Measurements from ENCODE around the gene DPAGT1.
"Not testable (repeated sequence)": the region's sequence is repeated elsewhere in the genome, so short reads cannot be mapped to it uniquely, and the experiment has no call there.

The DPAGT1 gene

DNA sequence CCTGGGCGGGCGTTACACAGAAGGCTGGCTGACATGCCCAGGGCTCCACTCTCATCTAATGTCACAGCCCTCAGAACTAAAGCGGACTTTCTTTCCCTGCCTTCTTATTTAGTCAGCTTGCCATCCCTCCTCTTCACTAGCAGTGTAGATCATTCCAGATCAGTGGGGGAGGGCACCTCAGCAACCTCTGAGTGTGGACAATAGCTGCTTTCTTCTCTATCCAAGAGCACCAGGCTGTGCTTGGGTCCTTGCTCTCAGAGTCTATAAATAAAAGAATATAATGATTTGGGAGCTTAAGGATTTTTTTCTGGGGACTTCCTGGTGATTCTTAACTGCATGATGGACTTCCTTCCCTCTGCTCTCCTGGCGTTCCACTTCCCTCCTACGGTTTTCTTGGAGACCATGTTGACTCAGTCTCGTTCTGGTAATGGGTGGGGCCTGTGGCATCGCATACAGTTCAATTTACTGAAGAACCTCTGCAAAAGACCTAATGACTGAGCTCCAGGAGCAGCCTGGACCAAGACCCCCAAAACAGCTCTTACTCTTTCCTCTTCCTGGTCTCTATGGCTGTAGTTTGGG, 19.9 kb downstream of the DPAGT1 start:
- no peak overlapping the region for H3K9ac ChIP-seq (ENCODE audit: low read depth, low read length)
- H3K9me3 ChIP-seq (ENCODE audit: insufficient read depth, low read depth, low read length), result no peaks in the 10 kb centered on the region
- no peaks in the 10 kb centered on the region for H3K27me3 ChIP-seq (ENCODE audit: insufficient read depth, low read length)
- H3K27ac ChIP-seq (ENCODE audit: low read depth, low read length), result no peak overlapping the region
- H3K36me3 ChIP-seq (ENCODE audit: insufficient read depth, low read length), result peaks cover 53% of the 10 kb centered on the region
- H3K4me1 ChIP-seq (ENCODE audit: insufficient read depth, low read length), result peaks cover 4% of the 10 kb centered on the region; the same call in 1 of the 2 replicates
- WGBS, result 95% methylated on average over 7 of the region's 7 CpGs
- no peak overlapping the region for H3K4me3 ChIP-seq (ENCODE audit: low read length)

DNA sequence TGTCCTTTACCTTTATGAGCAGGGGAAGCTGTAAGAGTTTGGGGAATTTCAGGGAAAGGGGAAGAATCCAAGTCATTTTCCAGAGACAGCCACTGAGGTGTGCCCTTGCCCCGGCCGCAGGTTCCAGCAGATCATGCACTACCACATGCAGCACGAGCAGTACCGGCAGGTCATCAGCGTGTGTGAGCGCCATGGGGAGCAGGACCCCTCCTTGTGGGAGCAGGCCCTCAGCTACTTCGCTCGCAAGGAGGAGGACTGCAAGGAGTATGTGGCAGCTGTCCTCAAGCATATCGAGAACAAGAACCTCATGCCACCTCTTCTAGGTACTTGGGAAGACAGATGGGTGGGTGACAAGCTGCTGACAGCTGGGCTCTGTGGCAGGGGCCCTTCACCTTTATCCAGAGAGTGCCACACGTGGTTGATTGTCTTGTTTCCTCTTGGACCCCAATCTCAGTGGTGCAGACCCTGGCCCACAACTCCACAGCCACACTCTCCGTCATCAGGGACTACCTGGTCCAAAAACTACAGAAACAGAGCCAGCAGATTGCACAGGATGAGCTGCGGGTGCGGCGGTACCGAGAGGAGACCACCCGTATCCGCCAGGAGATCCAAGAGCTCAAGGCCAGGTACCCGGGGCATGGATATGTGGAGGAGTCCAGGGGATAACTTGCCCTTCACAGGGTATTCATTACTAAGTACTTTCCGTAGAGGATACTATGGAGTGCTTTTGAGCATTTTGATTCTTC, 22.8 kb downstream of the DPAGT1 start:
- no peak overlapping the region for H3K27ac ChIP-seq (ENCODE audit: low read depth, low read length)
- no peaks in the 10 kb centered on the region for H3K27me3 ChIP-seq (ENCODE audit: insufficient read depth, low read length)
- H3K9ac ChIP-seq (ENCODE audit: low read depth, low read length), result no peak overlapping the region
- H3K4me1 ChIP-seq (ENCODE audit: insufficient read depth, low read length), result no peaks in the 10 kb centered on the region
- no peaks in the 10 kb centered on the region for H3K9me3 ChIP-seq (ENCODE audit: insufficient read depth, low read depth, low read length)
- H3K4me3 ChIP-seq (ENCODE audit: low read length), result no peak overlapping the region
- peaks cover 67% of the 10 kb centered on the region for H3K36me3 ChIP-seq (ENCODE audit: insufficient read depth, low read length)
- WGBS, result 92% methylated on average over 19 of the region's 19 CpGs

DNA sequence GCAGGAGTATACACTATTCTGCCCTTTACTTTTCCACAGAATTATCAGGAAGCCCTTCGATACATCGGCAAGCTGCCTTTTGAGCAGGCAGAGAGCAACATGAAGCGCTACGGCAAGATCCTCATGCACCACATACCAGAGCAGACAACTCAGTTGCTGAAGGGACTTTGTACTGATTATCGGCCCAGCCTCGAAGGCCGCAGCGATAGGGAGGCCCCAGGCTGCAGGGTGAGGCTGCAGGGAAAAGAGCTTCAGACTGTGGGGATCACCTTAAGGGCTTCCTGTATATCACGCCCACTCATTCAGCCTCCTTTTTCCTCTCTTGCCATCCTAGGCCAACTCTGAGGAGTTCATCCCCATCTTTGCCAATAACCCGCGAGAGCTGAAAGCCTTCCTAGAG, 23.8 kb downstream of the DPAGT1 start:
- H3K4me1 ChIP-seq (ENCODE audit: insufficient read depth, low read length), result no peaks in the 10 kb centered on the region
- no peak overlapping the region for H3K9ac ChIP-seq (ENCODE audit: low read depth, low read length)
- no peaks in the 10 kb centered on the region for H3K9me3 ChIP-seq (ENCODE audit: insufficient read depth, low read depth, low read length)
- no peak overlapping the region for H3K27ac ChIP-seq (ENCODE audit: low read depth, low read length)
- H3K27me3 ChIP-seq (ENCODE audit: insufficient read depth, low read length), result no peaks in the 10 kb centered on the region
- WGBS, result 96% methylated on average over 11 of the region's 11 CpGs
- peaks cover 77% of the 10 kb centered on the region for H3K36me3 ChIP-seq (ENCODE audit: insufficient read depth, low read length)
- no peak overlapping the region for H3K4me3 ChIP-seq (ENCODE audit: low read length)

DNA sequence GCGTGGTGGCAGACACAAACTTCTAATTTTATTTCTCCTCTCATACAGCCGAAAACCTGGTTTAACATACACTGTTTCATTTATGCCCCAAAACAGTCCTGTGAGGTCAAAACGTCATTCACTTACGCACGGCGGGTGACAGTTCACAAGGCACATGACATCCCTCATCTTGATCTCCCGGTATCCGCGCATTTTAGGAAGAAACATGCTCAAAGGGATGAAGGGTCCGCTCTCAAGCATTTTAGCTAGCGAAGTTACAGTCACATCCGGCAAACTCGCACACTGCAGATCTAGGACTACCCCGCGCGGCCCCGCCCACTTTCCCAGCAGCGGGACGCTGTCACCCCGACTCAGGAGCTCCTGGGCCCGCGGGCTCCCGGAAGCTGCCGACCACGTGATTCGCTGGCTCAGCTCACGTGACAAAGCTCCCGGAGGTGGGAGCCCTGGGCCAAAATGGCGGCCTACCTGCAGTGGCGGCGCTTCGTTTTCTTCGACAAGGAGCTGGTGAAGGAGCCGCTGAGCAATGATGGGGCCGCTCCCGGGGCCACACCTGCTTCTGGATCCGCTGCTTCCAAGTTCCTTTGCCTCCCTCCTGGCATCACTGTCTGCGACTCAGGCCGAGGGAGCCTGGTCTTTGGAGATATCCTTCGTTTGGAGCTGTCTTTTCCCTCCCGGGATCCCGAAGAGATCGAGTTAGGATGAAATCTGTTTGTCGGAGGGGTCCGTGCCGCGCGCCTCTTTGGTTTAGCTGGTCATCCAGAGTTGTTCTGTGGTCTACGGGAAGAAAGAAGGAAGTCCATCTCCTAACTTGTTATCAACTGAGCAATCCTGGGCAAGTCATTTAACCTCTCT, 34.1 kb downstream of the DPAGT1 start, which contains the start of gene VPS11:
Gene VPS11 (plus strand): TSS at position 448 of the 852 bp plus-strand sequence. CDS start 6 bp downstream, at position 454.
- H3K9ac ChIP-seq (ENCODE audit: low read depth, low read length), result peak within 1 kb of the TSS; percentile 90
- under 1% methylated on average over 49 of the region's 49 CpGs for WGBS
- no peaks in the 10 kb centered on the region for H3K27me3 ChIP-seq (ENCODE audit: insufficient read depth, low read length)
- peak within 1 kb of the TSS; percentile 67 for H3K27ac ChIP-seq (ENCODE audit: low read depth, low read length)
- H3K36me3 ChIP-seq (ENCODE audit: insufficient read depth, low read length), result peaks cover 27% of the 10 kb centered on the region
- H3K4me1 ChIP-seq (ENCODE audit: insufficient read depth, low read length), result no peaks in the 10 kb centered on the region
- no peaks in the 10 kb centered on the region for H3K9me3 ChIP-seq (ENCODE audit: insufficient read depth, low read depth, low read length)
- peak within 1 kb of the TSS; percentile 96 for H3K4me3 ChIP-seq (ENCODE audit: low read length)

DNA sequence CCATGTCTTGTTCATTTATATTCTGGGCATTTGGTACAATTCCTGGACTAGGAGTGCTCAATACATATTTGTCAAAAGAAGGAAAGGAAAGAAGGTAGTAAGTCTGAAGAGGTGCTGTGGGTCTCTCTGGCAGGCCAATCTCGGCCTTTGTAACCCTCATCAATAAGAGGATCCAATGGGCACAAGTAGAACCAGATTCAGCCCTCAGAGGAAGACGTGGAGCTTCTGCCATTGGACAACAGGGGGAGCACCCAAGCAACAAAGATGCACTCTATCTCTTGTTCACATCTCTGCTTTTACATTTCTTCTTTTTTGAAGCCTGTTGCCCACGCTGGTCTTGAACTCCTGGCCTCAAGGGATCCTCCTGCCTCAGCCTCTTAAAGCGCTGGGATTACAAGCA, 36.3 kb downstream of the DPAGT1 start:
- no peak overlapping the region for H3K27ac ChIP-seq (ENCODE audit: low read depth, low read length)
- H3K4me1 ChIP-seq (ENCODE audit: insufficient read depth, low read length), result no peaks in the 10 kb centered on the region
- peaks cover 11% of the 10 kb centered on the region for H3K36me3 ChIP-seq (ENCODE audit: insufficient read depth, low read length)
- H3K9me3 ChIP-seq (ENCODE audit: insufficient read depth, low read depth, low read length), result no peaks in the 10 kb centered on the region
- 52% methylated on average over 4 of the region's 4 CpGs for WGBS
- H3K9ac ChIP-seq (ENCODE audit: low read depth, low read length), result no peak overlapping the region
- H3K4me3 ChIP-seq (ENCODE audit: low read length), result no peak overlapping the region
- no peaks in the 10 kb centered on the region for H3K27me3 ChIP-seq (ENCODE audit: insufficient read depth, low read length)

DNA sequence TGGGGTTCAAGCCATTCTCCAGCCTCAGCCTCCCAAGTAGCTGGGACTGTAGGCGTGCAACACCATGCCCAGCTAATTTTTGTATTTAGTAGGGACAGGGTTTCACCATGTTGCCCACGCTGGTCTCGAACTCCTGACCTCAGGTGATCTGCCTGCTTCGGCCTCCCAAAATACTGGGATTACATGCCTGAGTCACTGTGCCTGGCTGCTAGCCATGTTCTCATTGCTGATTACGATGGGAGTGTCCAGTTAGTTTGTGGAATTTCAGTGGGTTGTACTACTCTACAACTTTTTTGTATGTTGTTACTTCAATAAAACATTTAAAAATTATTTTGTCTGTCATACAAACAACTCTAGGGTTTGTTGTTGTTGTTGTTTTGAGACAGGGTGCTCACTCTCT, 38.9 kb downstream of the DPAGT1 start:
- WGBS, result 92% methylated on average over 4 of the region's 5 CpGs
- no peak overlapping the region for H3K27ac ChIP-seq (ENCODE audit: low read depth, low read length)

DNA sequence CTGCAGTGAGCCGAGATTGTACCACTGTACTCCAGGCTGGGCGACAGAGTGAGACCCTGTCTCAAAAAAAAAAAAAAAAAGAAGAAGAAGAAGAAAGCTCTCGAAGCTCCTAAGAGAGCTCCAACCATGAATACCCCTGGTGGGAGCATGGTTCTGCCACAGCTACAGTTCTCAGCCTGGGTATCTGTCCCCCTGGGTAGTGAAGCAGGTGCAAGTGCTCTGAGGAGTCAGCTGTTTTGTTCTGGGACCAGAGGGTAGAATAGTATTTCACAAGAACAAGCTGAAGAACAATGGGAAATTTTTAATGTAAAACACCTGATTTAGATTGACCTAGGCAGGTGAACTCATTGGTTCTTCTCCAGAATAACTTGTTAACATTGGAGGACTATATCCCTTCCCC, 40.4 kb downstream of the DPAGT1 start:
- H3K27ac ChIP-seq (ENCODE audit: low read depth, low read length), result no peak overlapping the region
- WGBS, result 96% methylated on average over 3 of the region's 3 CpGs
- 0 out of 2 replicates have a peak, but pooled peaks cover 3% of the 10 kb centered on the region for H3K4me1 ChIP-seq (ENCODE audit: insufficient read depth, low read length)
- no peaks in the 10 kb centered on the region for H3K9me3 ChIP-seq (ENCODE audit: insufficient read depth, low read depth, low read length)
- no peak overlapping the region for H3K9ac ChIP-seq (ENCODE audit: low read depth, low read length)
- no peak overlapping the region for H3K4me3 ChIP-seq (ENCODE audit: low read length)
- no peaks in the 10 kb centered on the region for H3K36me3 ChIP-seq (ENCODE audit: insufficient read depth, low read length)
- no peaks in the 10 kb centered on the region for H3K27me3 ChIP-seq (ENCODE audit: insufficient read depth, low read length)

More for the DNA sequence above, 38.9 kb downstream of the DPAGT1 start:
- Histone ChIP-seq H3K9ac (ENCODE audit: low read depth, low read length) (no peak overlapping the region), H3K4me1 (ENCODE audit: insufficient read depth, low read length) (0 out of 2 replicates have a peak, but pooled peaks cover 3% of the 10 kb centered on the region), H3K4me3 (ENCODE audit: low read length) (no peak overlapping the region), H3K9me3 (ENCODE audit: insufficient read depth, low read depth, low read length) (no peaks in the 10 kb centered on the region), H3K27me3 (ENCODE audit: insufficient read depth, low read length) (no peaks in the 10 kb centered on the region), H3K36me3 (ENCODE audit: insufficient read depth, low read length) (no peaks in the 10 kb centered on the region)

DNA sequence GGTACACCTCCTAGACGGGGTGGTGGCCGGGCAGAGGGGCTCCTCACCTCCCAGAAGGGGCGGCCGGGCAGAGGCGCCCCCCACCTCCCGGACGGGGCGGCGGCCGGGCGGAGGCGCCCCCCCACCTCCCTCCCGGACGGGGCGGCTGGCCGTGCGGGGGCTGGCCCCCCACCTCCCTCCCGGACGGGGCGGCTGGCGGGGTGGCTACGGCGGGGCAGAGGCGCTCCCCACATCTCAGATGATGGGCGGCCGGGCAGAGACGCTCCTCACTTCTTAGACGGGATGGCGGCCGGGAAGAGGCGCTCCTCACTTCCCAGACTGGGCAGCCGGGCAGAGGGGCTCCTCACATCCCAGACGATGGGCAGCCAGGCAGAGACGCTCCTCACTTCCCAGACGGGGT, 42.5 kb downstream of the DPAGT1 start:
- not testable (repeated sequence) for H3K27ac ChIP-seq (ENCODE audit: low read depth, low read length); H3K9ac ChIP-seq (ENCODE audit: low read depth, low read length); H3K9me3 ChIP-seq (ENCODE audit: insufficient read depth, low read depth, low read length); H3K4me3 ChIP-seq (ENCODE audit: low read length); H3K4me1 ChIP-seq (ENCODE audit: insufficient read depth, low read length); H3K27me3 ChIP-seq (ENCODE audit: insufficient read depth, low read length)
- peaks cover 16% of the 10 kb centered on the region for H3K36me3 ChIP-seq (ENCODE audit: insufficient read depth, low read length)
- 92% methylated on average over 29 of the region's 35 CpGs for WGBS

DNA sequence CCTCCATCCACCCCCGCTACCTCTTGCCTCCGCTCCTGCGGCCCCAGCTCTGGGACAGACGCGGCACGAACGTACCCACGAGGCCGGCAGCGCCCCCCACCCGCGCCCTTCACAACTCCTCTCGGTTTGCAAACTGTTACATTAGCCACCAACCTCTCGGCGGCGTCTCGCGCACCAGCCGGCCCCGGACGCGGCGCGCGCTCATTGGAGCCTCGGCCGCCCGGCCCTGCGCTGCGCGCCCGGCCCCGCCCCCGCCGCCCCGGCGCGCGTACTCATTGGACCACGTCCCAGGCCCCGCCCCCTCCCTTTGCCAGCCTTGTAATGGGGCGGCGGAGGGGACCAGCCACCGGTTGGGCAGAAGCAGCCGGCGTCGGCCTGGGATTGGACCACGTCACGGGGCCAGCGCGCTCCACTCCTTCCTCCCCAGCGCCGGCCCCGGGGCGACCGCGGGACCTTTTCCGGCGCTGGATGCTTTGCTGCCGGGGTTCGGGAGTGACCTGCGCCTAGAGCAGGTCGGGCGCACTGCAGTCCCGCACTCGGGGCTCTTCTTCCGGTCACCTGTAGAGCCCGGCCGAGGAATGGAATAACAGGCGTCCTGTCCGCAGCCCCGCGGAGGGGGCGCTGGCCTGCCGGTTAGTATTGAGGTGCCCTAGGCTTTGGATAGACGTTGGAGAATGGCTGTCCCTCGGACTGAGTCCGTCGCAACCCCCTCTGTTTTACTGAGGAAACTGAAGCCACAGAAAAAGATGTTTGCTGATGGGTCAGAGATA, 44.5 kb downstream of the DPAGT1 start, which contains the start of gene HYOU1:
Gene HYOU1 (minus strand): TSS at position 206 of the 770 bp plus-strand sequence. CDS start 1,045 bp downstream, outside the sequence.
- H3K27ac ChIP-seq (ENCODE audit: low read depth, low read length), result peak within 1 kb of the TSS; percentile 97
- H3K9ac ChIP-seq (ENCODE audit: low read depth, low read length), result peak within 1 kb of the TSS; percentile 93
- peaks cover 36% of the 10 kb centered on the region for H3K36me3 ChIP-seq (ENCODE audit: insufficient read depth, low read length)
- H3K4me3 ChIP-seq (ENCODE audit: low read length), result peak within 1 kb of the TSS; percentile 73
- 0 out of 2 replicates have a peak, but pooled peaks cover 8% of the 10 kb centered on the region for H3K4me1 ChIP-seq (ENCODE audit: insufficient read depth, low read length)
- under 1% methylated on average over 78 of the region's 79 CpGs for WGBS
- H3K9me3 ChIP-seq (ENCODE audit: insufficient read depth, low read depth, low read length), result no peaks in the 10 kb centered on the region
- no peaks in the 10 kb centered on the region for H3K27me3 ChIP-seq (ENCODE audit: insufficient read depth, low read length)

DNA sequence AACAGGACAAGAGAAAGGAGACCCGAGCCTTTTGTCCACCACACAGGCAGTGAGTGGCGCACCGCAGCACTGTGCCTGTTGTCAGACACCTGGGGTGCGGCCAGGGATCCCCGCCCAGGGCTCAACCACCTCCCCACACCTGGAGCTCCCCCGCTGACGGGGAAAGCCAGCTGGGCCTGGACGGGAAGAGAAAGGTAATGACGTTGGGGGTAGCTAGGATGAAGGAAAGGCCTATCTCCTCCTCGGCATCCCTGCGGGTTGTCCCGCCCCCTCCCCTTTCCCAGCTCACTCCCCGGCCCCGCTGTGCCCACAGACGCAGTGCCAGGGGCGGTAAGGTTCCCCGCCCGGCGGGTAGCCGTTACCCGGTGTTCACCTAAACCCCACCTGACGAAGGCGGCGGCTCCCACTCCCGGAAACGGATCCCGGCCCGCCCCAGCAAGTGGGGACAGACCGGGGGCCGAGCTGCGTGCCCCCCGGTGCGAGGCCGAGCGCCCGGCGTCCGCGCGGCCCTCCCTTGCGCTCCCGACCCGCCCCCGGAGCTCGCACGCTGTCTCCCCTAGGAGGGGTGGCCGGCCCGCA, 45.1 kb downstream of the DPAGT1 start:
- Histone ChIP-seq H3K9ac (ENCODE audit: low read depth, low read length) (peak overlapping the region; percentile 93), H3K4me3 (ENCODE audit: low read length) (peak overlapping the region; percentile 68), H3K9me3 (ENCODE audit: insufficient read depth, low read depth, low read length) (no peaks in the 10 kb centered on the region), H3K27ac (ENCODE audit: low read depth, low read length) (peak overlapping the region; percentile 97), H3K4me1 (ENCODE audit: insufficient read depth, low read length) (0 out of 2 replicates have a peak, but pooled peaks cover 8% of the 10 kb centered on the region), H3K27me3 (ENCODE audit: insufficient read depth, low read length) (no peaks in the 10 kb centered on the region), H3K36me3 (ENCODE audit: insufficient read depth, low read length) (peaks cover 42% of the 10 kb centered on the region)
- WGBS, result under 1% methylated on average over 44 of the region's 48 CpGs

Measured in HUES64 (cell line).